ENCODE data around the gene GAL3ST1. TPM values are rescaled to one million over a fixed set of nuclear protein-coding genes. Genes with fewer than 3 reads are reported as not detected.

Gene GAL3ST1, protein sequence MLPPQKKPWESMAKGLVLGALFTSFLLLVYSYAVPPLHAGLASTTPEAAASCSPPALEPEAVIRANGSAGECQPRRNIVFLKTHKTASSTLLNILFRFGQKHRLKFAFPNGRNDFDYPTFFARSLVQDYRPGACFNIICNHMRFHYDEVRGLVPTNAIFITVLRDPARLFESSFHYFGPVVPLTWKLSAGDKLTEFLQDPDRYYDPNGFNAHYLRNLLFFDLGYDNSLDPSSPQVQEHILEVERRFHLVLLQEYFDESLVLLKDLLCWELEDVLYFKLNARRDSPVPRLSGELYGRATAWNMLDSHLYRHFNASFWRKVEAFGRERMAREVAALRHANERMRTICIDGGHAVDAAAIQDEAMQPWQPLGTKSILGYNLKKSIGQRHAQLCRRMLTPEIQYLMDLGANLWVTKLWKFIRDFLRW
- total RNA-seq, result not detected in 2 replicates

GRCh38 chr22:30574095-30574981 is at the start of gene GAL3ST1:
GAL3ST1 (minus strand) TSS chr22:30574665; CDS start chr22:30557392, 17,273 bp downstream.

GRCh38 chr22:30606455-30607299 is 32.2 kb upstream of the GAL3ST1 start, which contains the start of gene TCN2:
TCN2 (plus strand) TSS chr22:30607174; CDS start chr22:30607332, 158 bp downstream.

GRCh38 chr22:30591588-30592359 is 17.3 kb upstream of the GAL3ST1 start, which contains the start of gene PES1:
PES1 (minus strand) TSS chr22:30591910; CDS start chr22:30591833, 77 bp downstream.

GRCh38 chr22:30546616-30547015 is 27.8 kb downstream of the GAL3ST1 start, which contains the start of gene SEC14L6:
SEC14L6 (minus strand) TSS chr22:30546741; CDS start chr22:30546682, 59 bp downstream.

Other genes with a start within 250 kb of the GAL3ST1 start
- gene TBC1D10A, start 247.7 kb downstream of the GAL3ST1 start, total RNA-seq, result 16.3 and 19.9 TPM in 2 replicates
- gene SF3A1, start 217.8 kb downstream of the GAL3ST1 start, total RNA-seq, result 24.3 and 63.7 TPM in 2 replicates
- 2.2 and 3.9 TPM in 2 replicates for gene CCDC157, start 217.7 kb downstream of the GAL3ST1 start, total RNA-seq
- gene RNF215, start 187.3 kb downstream of the GAL3ST1 start, total RNA-seq, result 23.7 and 24.6 TPM in 2 replicates
- 7.0 and 77.6 TPM in 2 replicates for gene SEC14L2, start 177.6 kb downstream of the GAL3ST1 start, total RNA-seq
- gene MTFP1, start 148.9 kb downstream of the GAL3ST1 start, total RNA-seq, result 20.0 and 53.7 TPM in 2 replicates
- not detected in 2 replicates for gene SEC14L3, start 102.6 kb downstream of the GAL3ST1 start, total RNA-seq
- gene SEC14L4, start 69.0 kb downstream of the GAL3ST1 start, total RNA-seq, result not detected in 2 replicates
- not detected in 2 replicates for gene SEC14L6, start 27.9 kb downstream of the GAL3ST1 start, total RNA-seq
- 62.1 and 67.6 TPM in 2 replicates for gene PES1, start 17.2 kb upstream of the GAL3ST1 start, total RNA-seq
- 23.3 and 35.7 TPM in 2 replicates for gene TCN2, start 32.5 kb upstream of the GAL3ST1 start, total RNA-seq
- gene SLC35E4, start 61.1 kb upstream of the GAL3ST1 start, total RNA-seq, result 13.1 and 14.9 TPM in 2 replicates
- 5.4 and 7.1 TPM in 2 replicates for gene DUSP18, start 93.2 kb upstream of the GAL3ST1 start, total RNA-seq
- gene OSBP2, start 120.2 kb upstream of the GAL3ST1 start, total RNA-seq, result 0.16 and 0.78 TPM in 2 replicates

All from epithelial cell of alveolus of lung (primary cell).